BJ (cell line): Measurements from ENCODE around the gene APOM. TPM values are rescaled to one million over a fixed set of nuclear protein-coding genes. Genes with fewer than 3 reads are reported as not detected.

Source experiments
- CTCF ChIA-PET: fragments of 350-600 bp; formaldehyde crosslinking; extraction: SDS; loops from one replicate; lab custom pipeline; 2021; ENCODE audit warnings: antibody characterized with exemption, inconsistent platforms; lab: Yijun Ruan, JAX
- POLR2A ChIA-PET: fragments of 300-600 bp; sonication (Branson Sonifier 250); formaldehyde crosslinking; extraction: SDS; loops from one replicate; lab custom pipeline; 2021; ENCODE audit warnings: antibody characterized with exemption; lab: Charles Lee
- DNase-seq: peaks from one replicate; pipeline ENCODE4 v3.0.0-alpha.2; 2011; ENCODE audit warnings: low read depth
- H3K27me3 ChIP-seq: 2 replicates; pipeline ENCODE4 v1.6.0; 2011; ENCODE audit warnings: low read length; ENCODE audit not compliant: control insufficient read depth, insufficient read depth
- H3K36me3 ChIP-seq: 2 replicates; pipeline ENCODE4 v1.5.1; 2011; ENCODE audit warnings: low read length; ENCODE audit not compliant: control insufficient read depth, insufficient read depth
- H3K4me3 ChIP-seq: 2 replicates; pipeline ENCODE4 v1.5.1; 2011; ENCODE audit warnings: low read depth, mild to moderate bottlenecking, control low read depth, low read length
- CTCF ChIP-seq: IDR thresholded peaks from 2 replicates; pipeline ENCODE4 v1.5.1; 2011; ENCODE audit warnings: low read depth, mild to moderate bottlenecking, control low read depth, inconsistent platforms, low read length, moderate library complexity; ENCODE audit not compliant: insufficient read depth
- polyA plus RNA-seq: library from polyadenylated mRNA; depleted of rRNA; stranded (reverse); fragments of >200 nt; gene quantifications from 2 replicates; pipeline ENCODE4 v1.2.3, GENCODE V29; 2011

Gene APOM
- polyA plus RNA-seq, 1 experiment = 4.8 TPM

DNA sequence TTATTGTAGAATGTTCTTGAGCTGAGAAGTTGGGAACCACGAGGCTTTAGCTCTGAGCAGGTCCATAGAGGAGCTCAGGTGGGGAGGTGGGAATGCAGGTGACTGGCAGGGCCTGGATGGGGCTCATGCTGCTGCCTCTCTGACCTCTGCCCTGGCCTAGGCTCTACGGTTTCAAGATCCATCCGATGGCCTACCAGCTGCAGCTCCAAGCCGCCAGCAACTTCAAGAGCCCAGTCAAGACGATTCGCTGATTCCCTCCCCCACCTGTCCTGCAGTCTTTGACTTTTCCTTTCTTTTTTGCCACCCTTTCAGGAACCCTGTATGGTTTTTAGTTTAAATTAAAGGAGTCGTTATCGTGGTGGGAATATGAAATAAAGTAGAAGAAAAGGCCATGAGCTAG is 14.0 kb downstream of the APOM start, which contains the start of gene LY6G5B:
Gene LY6G5B (plus strand): TSS at position 301 of the 400 bp plus-strand sequence. CDS start 975 bp downstream, outside the sequence.
- CTCF ChIA-PET = interaction anchor here (0.9 kb wide), 1 partner anchor 161 kb away, joined by 4 read pairs; no protein-coding TSS in a partner anchor
- no peak within 1 kb of the TSS for H3K4me3 ChIP-seq
- POLR2A ChIA-PET = no interaction called here
- no peak for TF ChIP-seq CTCF
- no peaks in the 10 kb centered on the region for H3K27me3 ChIP-seq
- DNase-seq = no peak
- H3K36me3 ChIP-seq = peaks cover 47% of the 10 kb centered on the region

GRCh38 chr6:31676322-31676903 is 20.7 kb downstream of the APOM start:
- CTCF ChIA-PET = interaction anchor here (1.0 kb wide), 1 partner anchor 276 kb away, joined by 3 read pairs; no protein-coding TSS in a partner anchor
- H3K4me3 ChIP-seq = no peak overlapping the region
- H3K36me3 ChIP-seq = peaks cover 9% of the 10 kb centered on the region; the same call in 1 of the 2 replicates
- POLR2A ChIA-PET = no interaction called here
- DNase-seq = no peak
- TF ChIP-seq CTCF = no peak
- no peaks in the 10 kb centered on the region for H3K27me3 ChIP-seq

GRCh38 chr6:31676904-31677303 is 21.2 kb downstream of the APOM start:
- ChIA-PET POLR2A (no interaction called here), CTCF (interaction anchor here (1.0 kb wide), 1 partner anchor 276 kb away, joined by 3 read pairs; no protein-coding TSS in a partner anchor)

GRCh38 chr6:31677955-31678354 is 22.3 kb downstream of the APOM start:
- no peak for DNase-seq
- peaks cover 3% of the 10 kb centered on the region; the same call in 1 of the 2 replicates for H3K36me3 ChIP-seq
- no peak overlapping the region for H3K4me3 ChIP-seq
- ChIA-PET CTCF (no interaction called here), POLR2A (no interaction called here)
- H3K27me3 ChIP-seq = no peaks in the 10 kb centered on the region
- TF ChIP-seq CTCF = no peak

More at GRCh38 chr6:31676904-31677303, 21.2 kb downstream of the APOM start:
- Histone ChIP-seq H3K4me3 (no peak overlapping the region), H3K27me3 (no peaks in the 10 kb centered on the region), H3K36me3 (peaks cover 6% of the 10 kb centered on the region; the same call in 1 of the 2 replicates)
- no peak for TF ChIP-seq CTCF
- DNase-seq = no peak
